LNCAP (cell line): ENCODE results near the gene BLACAT1.

Experiments used
- CTCF ChIP-seq: fragments of 450-650 bp; IDR thresholded peaks from 2 replicates; pipeline ENCODE4 v1.5.1; 2017; ENCODE audit warnings: mild to moderate bottlenecking

Gene BLACAT1

DNA sequence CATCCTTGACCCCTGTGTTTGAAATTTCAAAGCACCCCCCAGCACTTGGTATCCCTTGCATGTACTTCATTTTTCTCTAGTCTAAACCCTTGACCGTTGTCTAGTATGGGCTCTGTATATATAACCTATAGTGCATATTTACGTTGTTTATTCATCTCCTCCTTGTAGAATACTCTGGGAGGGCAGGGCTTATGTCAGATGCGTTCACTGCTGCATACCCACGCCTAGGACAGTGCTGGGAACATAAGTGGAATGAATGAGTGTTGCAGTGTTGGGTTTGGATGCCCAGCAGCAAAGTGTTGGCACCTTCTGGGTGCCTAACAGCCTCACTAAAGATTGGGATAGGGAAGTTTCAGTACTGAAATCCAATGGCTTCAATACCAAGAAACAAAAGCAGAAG, 17.6 kb upstream of the BLACAT1 start:
- TF ChIP-seq CTCF: no peak

- no peak for TF ChIP-seq CTCF
Measured at GRCh38 chr1:205472737-205473441, 17.0 kb upstream of the BLACAT1 start.

DNA sequence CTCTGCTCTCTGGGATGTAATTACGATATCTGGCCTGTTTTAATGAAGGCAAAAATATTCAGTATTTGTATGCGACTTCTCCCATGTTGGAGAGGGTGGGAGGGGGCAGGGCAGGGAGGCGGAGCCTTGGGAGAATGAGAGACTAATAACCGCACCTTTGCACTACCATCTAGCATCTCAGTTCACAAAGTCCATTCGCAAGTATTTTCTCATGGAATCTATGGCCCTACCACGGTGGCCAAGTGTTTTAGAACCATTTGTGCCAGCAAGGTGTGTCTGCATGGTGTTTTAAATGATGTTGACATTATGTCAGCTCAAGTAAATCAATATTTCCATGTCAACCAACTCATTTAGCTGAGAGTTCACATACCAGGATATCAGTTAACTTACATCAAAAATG, 14.3 kb upstream of the BLACAT1 start:
- no peak for TF ChIP-seq CTCF

GRCh38 chr1:205466595-205467220, 10.9 kb upstream of the BLACAT1 start:
- no peak for TF ChIP-seq CTCF

DNA sequence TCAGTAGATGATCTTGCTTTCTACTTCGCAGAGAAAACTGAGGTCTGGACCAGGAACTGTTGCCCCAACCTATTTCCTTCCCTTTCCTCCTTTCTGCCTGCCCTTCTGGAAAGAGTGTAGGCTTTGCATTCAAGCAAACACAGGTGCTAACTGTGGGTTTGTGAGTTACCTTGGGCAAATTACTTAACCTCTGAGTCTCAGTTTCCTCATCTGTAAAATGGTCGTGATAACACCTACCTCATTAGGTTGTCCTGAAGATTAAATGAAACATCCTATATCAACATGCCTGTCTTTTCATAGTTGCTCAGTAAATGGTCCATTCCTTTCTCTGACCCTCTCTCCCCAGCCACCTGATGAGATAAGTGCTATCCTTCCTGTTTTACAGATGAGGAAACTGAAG, 9.5 kb upstream of the BLACAT1 start:
- TF ChIP-seq CTCF: no peak

- no peak for TF ChIP-seq CTCF
Measured at GRCh38 chr1:205458777-205459566, 3.1 kb upstream of the BLACAT1 start.

DNA sequence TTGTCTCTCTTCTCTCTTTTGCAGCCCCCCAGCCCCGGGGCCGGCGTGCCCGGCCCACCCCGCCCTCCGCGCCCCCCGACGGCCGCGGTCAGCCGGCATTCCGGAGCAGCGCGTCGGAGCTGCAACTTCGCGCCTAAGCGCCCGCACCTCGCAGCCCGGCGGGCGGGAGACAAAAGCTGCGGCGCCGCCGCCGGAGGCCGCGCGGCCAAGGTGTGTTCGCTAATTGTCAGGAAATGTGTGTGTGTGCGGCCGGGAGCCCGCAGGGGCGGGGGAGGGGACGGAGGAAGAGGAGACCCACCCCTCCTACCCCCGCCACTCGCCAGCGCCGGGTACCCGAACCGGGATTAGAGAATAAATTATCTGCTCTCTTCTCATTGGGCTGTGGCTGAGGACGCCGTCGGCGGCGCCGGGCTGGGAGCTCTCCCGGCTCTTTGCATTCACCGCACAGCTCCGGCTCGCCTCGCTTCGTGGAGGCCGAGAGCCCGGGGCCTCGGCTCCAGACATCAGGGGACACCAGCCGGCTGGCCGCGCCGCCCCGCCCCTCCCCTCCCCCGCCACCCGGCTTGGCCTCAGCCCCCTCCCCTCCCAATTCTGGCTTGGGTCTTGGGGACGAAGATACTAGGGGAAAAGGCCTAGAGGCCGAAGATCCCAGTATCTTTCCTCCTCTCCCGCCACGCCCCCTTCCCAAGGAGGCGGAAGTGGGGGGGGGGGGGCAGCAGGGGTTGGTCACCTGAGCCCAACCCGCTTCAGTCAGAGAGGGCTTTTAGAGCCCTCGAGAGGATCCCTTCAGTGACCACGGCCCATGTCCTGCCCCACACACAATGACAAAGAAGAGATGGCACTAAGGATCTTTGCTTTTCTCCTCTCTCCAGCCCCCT, 1.3 kb upstream of the BLACAT1 start:
- no peak for TF ChIP-seq CTCF
